Colonic mucosa (tissue), 4 donors: ENCODE measurements around the gene C1D. TPM values are rescaled to one million over a fixed set of nuclear protein-coding genes. Genes with fewer than 3 reads are reported as not detected.

Experiments used
- DNase-seq: peaks from one replicate; pipeline ENCODE4 v3.0.0-alpha.2; 2020
- H3K27ac ChIP-seq: fragments of 200-600 bp; one replicate; pipeline ENCODE4 v1.8.0; 2021
- H3K27me3 ChIP-seq: fragments of 200-600 bp; one replicate; pipeline ENCODE4 v1.8.0; 2021
- H3K36me3 ChIP-seq: fragments of 200-600 bp; one replicate; pipeline ENCODE4 v1.8.0; 2021
- H3K4me1 ChIP-seq: fragments of 200-600 bp; one replicate; pipeline ENCODE4 v1.8.0; 2021; ENCODE audit warnings: mild to moderate bottlenecking
- H3K4me3 ChIP-seq: fragments of 200-600 bp; one replicate; pipeline ENCODE4 v1.8.0; 2021
- H3K9ac ChIP-seq, 2 donors: one replicate each; pipeline ENCODE4 v1.7.0; 2013; ENCODE audit warnings: control low read depth in 2 of 2, low read depth in 2 of 2, low read length in 2 of 2
- H3K9me3 ChIP-seq: fragments of 200-600 bp; one replicate; pipeline ENCODE4 v1.8.0; 2021
- intact Hi-C: fragments of 100-400 bp; cut with DNase I; formaldehyde crosslinking; loops from one replicate; pipeline ENCODE4 v1.14.1; 2022
- total RNA-seq, 2 donors: library from RNA; stranded (reverse); fragmentation: NEBNext Ultra II Directional in 1 of 2; extraction: Animal tissue kit (Norgen Biotek cat#: 25700) in 1 of 2; gene quantifications; one replicate each; pipeline ENCODE4 v1.2.1, GENCODE V29; 2021
- TF ChIP-seq, protein P1 (sequence below): fragments of 200-600 bp; IDR thresholded peaks from one replicate; pipeline ENCODE4 v1.8.0; 2022; ENCODE audit warnings: antibody characterized with exemption, mild to moderate bottlenecking
- donor health status: healthy.
- donor health status: DM: no; HTN: no; CAD: no.
- donor health status: DM: no; HTN: no; CAD: no.

Gene C1D
- total RNA-seq, 2 donors from 2014 or later, result 15.4 to 19.9 TPM

DNA sequence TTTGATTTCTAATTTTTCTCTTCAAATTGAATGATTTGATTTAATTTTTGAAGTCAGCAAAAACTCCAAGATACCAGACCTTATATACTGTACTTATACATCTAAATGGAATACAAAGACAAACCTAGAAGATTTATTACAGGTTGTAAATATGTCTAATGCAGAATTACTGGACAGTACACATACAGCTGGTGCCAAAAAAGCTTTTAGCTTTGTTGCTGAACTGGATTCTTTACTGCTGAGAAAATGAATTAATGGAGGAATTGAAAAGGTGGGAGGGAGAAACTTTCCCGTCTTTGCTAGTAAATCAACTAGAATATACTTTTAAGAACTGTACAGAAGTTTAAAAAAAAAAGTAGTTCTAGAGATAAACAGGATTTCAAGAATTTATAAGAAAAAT lies 17.5 kb downstream of the C1D start:
- no peaks in the 10 kb centered on the region for H3K4me1 ChIP-seq
- H3K27me3 ChIP-seq, result no peaks in the 10 kb centered on the region
- no peaks in the 10 kb centered on the region for H3K36me3 ChIP-seq
- H3K9ac ChIP-seq, result no peak overlapping the region
- TF ChIP-seq, protein P1, sequence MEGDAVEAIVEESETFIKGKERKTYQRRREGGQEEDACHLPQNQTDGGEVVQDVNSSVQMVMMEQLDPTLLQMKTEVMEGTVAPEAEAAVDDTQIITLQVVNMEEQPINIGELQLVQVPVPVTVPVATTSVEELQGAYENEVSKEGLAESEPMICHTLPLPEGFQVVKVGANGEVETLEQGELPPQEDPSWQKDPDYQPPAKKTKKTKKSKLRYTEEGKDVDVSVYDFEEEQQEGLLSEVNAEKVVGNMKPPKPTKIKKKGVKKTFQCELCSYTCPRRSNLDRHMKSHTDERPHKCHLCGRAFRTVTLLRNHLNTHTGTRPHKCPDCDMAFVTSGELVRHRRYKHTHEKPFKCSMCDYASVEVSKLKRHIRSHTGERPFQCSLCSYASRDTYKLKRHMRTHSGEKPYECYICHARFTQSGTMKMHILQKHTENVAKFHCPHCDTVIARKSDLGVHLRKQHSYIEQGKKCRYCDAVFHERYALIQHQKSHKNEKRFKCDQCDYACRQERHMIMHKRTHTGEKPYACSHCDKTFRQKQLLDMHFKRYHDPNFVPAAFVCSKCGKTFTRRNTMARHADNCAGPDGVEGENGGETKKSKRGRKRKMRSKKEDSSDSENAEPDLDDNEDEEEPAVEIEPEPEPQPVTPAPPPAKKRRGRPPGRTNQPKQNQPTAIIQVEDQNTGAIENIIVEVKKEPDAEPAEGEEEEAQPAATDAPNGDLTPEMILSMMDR, result no peak
- H3K9me3 ChIP-seq, result no peaks in the 10 kb centered on the region
- no peak for DNase-seq
- no peak overlapping the region for H3K27ac ChIP-seq
- H3K4me3 ChIP-seq, result no peak overlapping the region
- intact Hi-C loops, result no loop called here

DNA sequence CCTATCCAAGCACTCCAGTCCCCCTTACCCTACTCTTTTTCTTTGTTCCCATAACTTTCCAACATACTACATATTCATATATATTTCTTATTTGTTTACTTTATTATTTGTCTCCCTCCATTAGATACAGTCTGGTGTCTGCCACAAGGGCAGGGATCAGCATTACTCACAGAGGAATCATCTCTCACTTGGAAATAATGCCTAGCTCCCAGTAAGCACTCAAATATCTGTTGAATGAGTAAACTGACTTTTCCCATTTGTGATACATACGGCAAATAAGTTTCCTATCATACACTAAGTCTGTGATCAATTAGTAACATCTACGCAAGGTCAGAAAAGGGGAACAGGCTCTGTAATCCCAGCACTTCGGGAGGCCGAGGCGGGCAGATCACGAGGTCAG lies 18.7 kb downstream of the C1D start:
- H3K4me1 ChIP-seq, result no peaks in the 10 kb centered on the region
- no peak overlapping the region for H3K4me3 ChIP-seq
- no peak overlapping the region for H3K27ac ChIP-seq
- H3K36me3 ChIP-seq, result no peaks in the 10 kb centered on the region
- DNase-seq, result no peak
- intact Hi-C loops, result no loop called here
- TF ChIP-seq, protein P1, result no peak
- H3K9me3 ChIP-seq, result no peaks in the 10 kb centered on the region
- H3K27me3 ChIP-seq, result no peaks in the 10 kb centered on the region
- H3K9ac ChIP-seq, result no peak overlapping the region

DNA sequence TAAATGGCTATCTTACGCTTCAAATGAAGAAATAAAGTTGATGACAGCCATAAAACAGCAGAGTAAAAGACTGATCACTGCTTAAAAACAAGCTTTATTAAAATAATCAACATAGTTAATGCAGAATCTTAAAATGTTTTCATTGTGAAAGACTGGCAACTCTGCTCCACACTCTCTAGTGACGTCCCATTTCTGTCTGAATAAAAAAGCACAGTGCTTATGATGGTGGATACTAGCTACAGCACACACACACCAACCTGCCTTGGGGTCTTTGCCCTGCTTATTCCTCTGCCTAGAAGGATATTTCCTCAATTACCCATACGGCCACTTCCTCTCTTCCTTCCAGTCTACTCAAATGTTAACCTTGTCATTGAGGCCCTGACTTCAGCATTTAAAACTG lies 19.1 kb downstream of the C1D start:
- Histone ChIP-seq H3K36me3 (no peaks in the 10 kb centered on the region), H3K9ac (no peak overlapping the region), H3K4me3 (no peak overlapping the region), H3K9me3 (no peaks in the 10 kb centered on the region), H3K27me3 (no peaks in the 10 kb centered on the region), H3K27ac (no peak overlapping the region), H3K4me1 (no peaks in the 10 kb centered on the region)
- DNase-seq, result no peak
- TF ChIP-seq, protein P1, result no peak
- intact Hi-C loops, result no loop called here

DNA sequence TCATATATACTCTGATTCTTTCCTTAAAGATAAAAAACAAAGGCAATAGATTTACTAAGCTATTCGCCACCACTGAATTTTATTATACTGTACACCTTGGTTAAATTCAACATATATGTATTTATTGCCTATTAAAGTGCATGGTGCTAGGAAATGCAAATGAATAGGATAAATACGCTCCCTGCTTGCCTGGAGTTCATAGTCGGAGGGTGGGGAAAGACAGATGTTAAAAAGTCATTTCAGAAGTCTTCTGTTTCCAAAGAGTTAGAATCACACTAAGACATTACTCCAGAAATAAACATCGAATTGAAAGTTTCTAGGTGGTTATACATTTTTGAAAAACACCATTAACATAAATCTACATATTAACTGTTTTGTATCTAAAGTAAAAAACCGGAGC lies 19.8 kb downstream of the C1D start:
- Histone ChIP-seq H3K9ac (no peak overlapping the region), H3K4me1 (no peaks in the 10 kb centered on the region), H3K9me3 (no peaks in the 10 kb centered on the region), H3K27ac (no peak overlapping the region), H3K36me3 (no peaks in the 10 kb centered on the region), H3K27me3 (no peaks in the 10 kb centered on the region), H3K4me3 (no peak overlapping the region)
- intact Hi-C loops, result no loop called here
- TF ChIP-seq, protein P1, result no peak
- no peak for DNase-seq

DNA sequence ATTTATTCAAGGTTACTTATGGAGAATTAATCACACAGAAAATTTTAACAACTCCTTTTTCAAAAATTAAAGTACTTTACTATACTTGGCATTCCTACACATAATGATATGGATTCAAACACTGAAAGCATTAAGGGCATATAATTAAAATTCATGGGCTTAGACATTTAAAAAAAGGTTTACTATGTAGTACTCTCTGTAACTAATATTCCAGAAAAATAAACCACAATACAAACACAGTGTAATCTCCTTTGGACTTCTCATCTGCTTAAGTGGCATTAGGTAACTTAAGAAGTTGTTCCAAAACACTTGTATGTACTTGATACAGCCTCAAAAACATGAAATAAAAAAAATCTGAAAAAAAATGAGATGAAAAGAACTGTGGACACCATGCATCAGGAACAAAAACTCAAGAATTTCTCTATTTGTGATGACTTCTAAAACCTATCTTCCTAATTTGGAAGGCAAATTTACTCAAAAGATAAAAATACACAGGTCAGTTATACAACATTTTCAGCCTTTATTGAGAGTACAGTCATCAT lies 21.0 kb downstream of the C1D start:
- H3K27me3 ChIP-seq, result no peaks in the 10 kb centered on the region
- no peaks in the 10 kb centered on the region for H3K4me1 ChIP-seq
- intact Hi-C loops, result no loop called here
- no peak overlapping the region for H3K4me3 ChIP-seq
- no peaks in the 10 kb centered on the region for H3K9me3 ChIP-seq
- no peak for DNase-seq
- H3K36me3 ChIP-seq, result no peaks in the 10 kb centered on the region
- no peak overlapping the region for H3K27ac ChIP-seq
- TF ChIP-seq, protein P1, result no peak
- no peak overlapping the region for H3K9ac ChIP-seq
